Upper lobe of left lung (tissue), 6 donors: ENCODE data around the gene OSBPL5. TPM values are rescaled to one million over a fixed set of nuclear protein-coding genes. Genes with fewer than 3 reads are reported as not detected.

Experiments
- ATAC-seq, 2 donors: fragments of 200-7000 bp; cut with Tn5 transposase; one replicate each; pipeline ENCODE4 v1.9.1; 2022; ENCODE audit warnings: mild to moderate bottlenecking in 2 of 2, moderate library complexity in 2 of 2; ENCODE audit not compliant: low FRiP score in 2 of 2
- DNase-seq, 2 donors: peaks; one replicate each; pipeline ENCODE4 v3.0.0-alpha.2; 2019 to 2020
- H3K27ac ChIP-seq, 4 donors: fragments of 200-600 bp; sonication (generic); one replicate each; pipeline ENCODE4 v1.5.1; 2016 to 2019
- H3K27me3 ChIP-seq, 4 donors: fragments of 200-600 bp; sonication (generic); one replicate each; pipeline ENCODE4 v1.5.1; 2017 to 2019
- H3K36me3 ChIP-seq, 4 donors: fragments of 200-600 bp; sonication (generic); one replicate each; pipeline ENCODE4 v1.5.1; 2016 to 2019
- H3K4me1 ChIP-seq, 4 donors: fragments of 200-600 bp; sonication (generic); one replicate each; pipeline ENCODE4 v1.5.1; 2018 to 2019
- H3K4me3 ChIP-seq, 4 donors: fragments of 200-600 bp; sonication (generic); one replicate each; pipeline ENCODE4 v1.5.1; 2017 to 2019; ENCODE audit warnings: mild to moderate bottlenecking in 2 of 4, moderate library complexity in 1 of 4
- H3K9me3 ChIP-seq, 4 donors: fragments of 200-600 bp; sonication (generic); one replicate each; pipeline ENCODE4 v1.5.1; 2018 to 2019
- EP300 ChIP-seq, 4 donors: sonication (generic); formaldehyde crosslinking; IDR thresholded peaks; one replicate each; pipeline ENCODE4 v1.5.1; 2017; ENCODE audit warnings: antibody characterized with exemption in 4 of 4, control low read depth in 2 of 4
- POLR2A ChIP-seq, 4 donors: fragments of 450-650 bp; IDR thresholded peaks; one replicate each; pipeline ENCODE4 v1.5.1; 2016 to 2017; ENCODE audit warnings: antibody characterized with exemption in 4 of 4, mild to moderate bottlenecking in 2 of 4
- POLR2AphosphoS5 ChIP-seq, 2 donors: sonication (generic); formaldehyde crosslinking; IDR thresholded peaks; one replicate each; pipeline ENCODE4 v1.5.1; 2017; ENCODE audit warnings: antibody characterized with exemption in 2 of 2
- WGBS, 2 donors: methylation state at CpG; one replicate each; pipeline ENCODE4 v1.1.5; 2017 to 2018; 5-methylcytosine and 5-hydroxymethylcytosine counted together
- total RNA-seq, 6 donors: library from RNA; depleted of rRNA in 4 of 6; stranded (reverse); fragments of >200 nt in 4 of 6; gene quantifications; one replicate each; pipeline versions ENCODE4 v1.1.0 to v1.2.1, GENCODE V29; 2016 to 2021
- TF ChIP-seq, protein P1 (sequence below), 6 experiments: fragments of 450-650 bp in 4 of 6; fragments of 200-600 bp in 2 of 6; sonication (generic) in 2 of 6; IDR thresholded peaks; one replicate each; pipeline ENCODE4 v1.5.1; 2016 to 2019; ENCODE audit warnings: antibody characterized with exemption in 6 of 6
- donor health status: DM: no; HTN: no; CAD: no; lungs with moderate emphysema.
- donor health status: DM: no; HTN: yes; CAD: no; lungs with severe emphysema.

OSBPL5 gene
- total RNA-seq, 6 donors from 2014 or later: 23.4 to 66.9 (median 48.3) TPM

DNA sequence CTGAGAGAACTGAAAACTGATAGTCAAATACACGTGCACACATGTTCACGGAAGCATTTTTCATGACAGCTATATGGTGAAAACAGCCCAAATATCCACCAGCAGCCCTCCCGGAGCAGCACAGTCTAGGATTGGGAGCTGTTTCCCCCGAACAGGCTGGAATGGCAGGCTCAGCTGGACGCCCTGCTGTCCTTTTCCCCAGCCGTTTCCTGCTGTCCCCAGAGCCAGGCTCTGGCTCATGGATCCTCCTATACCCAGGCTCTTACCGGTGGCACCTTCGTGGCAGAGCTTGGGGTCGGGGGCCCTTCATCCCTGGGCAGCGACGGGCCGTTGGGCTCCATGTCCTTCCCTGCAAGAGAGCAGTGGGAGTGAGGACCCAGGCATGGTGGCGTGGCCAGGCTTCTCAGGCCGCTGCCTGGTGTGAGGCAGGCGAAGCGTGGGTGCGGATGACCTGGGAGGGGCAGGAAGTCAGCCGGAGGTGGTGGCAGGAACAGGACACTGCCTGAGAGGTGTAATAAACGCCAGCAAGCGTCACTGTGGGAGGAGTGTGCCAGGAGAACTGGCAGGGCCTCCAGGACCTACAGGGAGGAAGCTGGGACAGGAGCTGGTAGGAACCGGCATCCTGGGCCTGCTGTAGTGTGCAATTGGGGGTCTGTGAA lies 38.8 kb downstream of the OSBPL5 start:
- peaks cover 0 to 28% (median 15%) of the 10 kb centered on the region in 4 donors for H3K36me3 ChIP-seq
- 57 to 65% methylated on average over 17 to 21 of the region's 21 CpGs for WGBS, 2 donors
- peaks cover 17 to 47% (median 29%) of the 10 kb centered on the region in 4 donors for H3K4me1 ChIP-seq
- H3K27me3 ChIP-seq: no peaks in the 10 kb centered on the region
- H3K4me3 ChIP-seq: no peak overlapping the region
- peak overlapping the region; percentile 35 to 77 (median 61) for H3K27ac ChIP-seq
- DNase-seq (peak; percentile 59 to 73), ATAC-seq (peak in 1 of 2 donors; percentile 35)
- TF ChIP-seq POLR2AphosphoS5 (IDR thresholded peaks at IDR 0.05): peak; percentile 60 to 86
- TF ChIP-seq EP300 (IDR thresholded peaks at IDR 0.05): peak in 1 of 4 donors; percentile 61
- TF ChIP-seq POLR2A (IDR thresholded peaks at IDR 0.05): no peak
- TF ChIP-seq, protein P1, sequence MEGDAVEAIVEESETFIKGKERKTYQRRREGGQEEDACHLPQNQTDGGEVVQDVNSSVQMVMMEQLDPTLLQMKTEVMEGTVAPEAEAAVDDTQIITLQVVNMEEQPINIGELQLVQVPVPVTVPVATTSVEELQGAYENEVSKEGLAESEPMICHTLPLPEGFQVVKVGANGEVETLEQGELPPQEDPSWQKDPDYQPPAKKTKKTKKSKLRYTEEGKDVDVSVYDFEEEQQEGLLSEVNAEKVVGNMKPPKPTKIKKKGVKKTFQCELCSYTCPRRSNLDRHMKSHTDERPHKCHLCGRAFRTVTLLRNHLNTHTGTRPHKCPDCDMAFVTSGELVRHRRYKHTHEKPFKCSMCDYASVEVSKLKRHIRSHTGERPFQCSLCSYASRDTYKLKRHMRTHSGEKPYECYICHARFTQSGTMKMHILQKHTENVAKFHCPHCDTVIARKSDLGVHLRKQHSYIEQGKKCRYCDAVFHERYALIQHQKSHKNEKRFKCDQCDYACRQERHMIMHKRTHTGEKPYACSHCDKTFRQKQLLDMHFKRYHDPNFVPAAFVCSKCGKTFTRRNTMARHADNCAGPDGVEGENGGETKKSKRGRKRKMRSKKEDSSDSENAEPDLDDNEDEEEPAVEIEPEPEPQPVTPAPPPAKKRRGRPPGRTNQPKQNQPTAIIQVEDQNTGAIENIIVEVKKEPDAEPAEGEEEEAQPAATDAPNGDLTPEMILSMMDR (IDR thresholded peaks at IDR 0.05): no peak
- H3K9me3 ChIP-seq: no peaks in the 10 kb centered on the region

DNA sequence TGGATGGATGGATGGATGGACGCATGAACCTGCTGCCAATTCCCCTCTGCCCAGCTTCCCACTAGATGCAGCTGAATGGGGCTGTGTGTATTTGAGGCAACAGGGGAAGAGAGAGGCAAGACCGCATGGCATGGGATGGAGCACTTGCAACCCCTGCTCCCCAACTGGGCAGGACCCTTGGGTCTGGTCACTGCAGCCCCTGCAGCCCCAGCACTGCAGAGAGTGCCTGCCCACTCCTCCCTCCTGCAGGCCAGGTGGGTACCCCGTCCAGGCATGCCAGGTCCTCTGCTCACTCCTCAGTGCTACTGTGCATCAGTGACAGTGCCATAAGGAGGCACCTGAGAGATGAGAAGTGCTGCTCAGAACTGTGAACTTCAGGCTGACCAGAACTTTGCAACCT lies 40.3 kb downstream of the OSBPL5 start:
- DNase-seq (no peak), ATAC-seq (no peak)
- Histone ChIP-seq H3K4me3 (no peak overlapping the region), H3K27me3 (no peaks in the 10 kb centered on the region), H3K27ac (peak overlapping the region in 2 of 4 donors; percentile 43 to 65), H3K9me3 (no peaks in the 10 kb centered on the region), H3K36me3 (peaks cover 0 to 43% (median 27%) of the 10 kb centered on the region in 4 donors), H3K4me1 (peaks cover 17 to 47% (median 29%) of the 10 kb centered on the region in 4 donors)
- WGBS, 2 donors: 74 to 81% methylated on average over 3 of the region's 3 CpGs
- TF ChIP-seq EP300 (IDR thresholded peaks at IDR 0.05): no peak
- no peak for TF ChIP-seq POLR2A (IDR thresholded peaks at IDR 0.05)
- TF ChIP-seq, protein P1 (IDR thresholded peaks at IDR 0.05): no peak
- no peak for TF ChIP-seq POLR2AphosphoS5 (IDR thresholded peaks at IDR 0.05)

DNA sequence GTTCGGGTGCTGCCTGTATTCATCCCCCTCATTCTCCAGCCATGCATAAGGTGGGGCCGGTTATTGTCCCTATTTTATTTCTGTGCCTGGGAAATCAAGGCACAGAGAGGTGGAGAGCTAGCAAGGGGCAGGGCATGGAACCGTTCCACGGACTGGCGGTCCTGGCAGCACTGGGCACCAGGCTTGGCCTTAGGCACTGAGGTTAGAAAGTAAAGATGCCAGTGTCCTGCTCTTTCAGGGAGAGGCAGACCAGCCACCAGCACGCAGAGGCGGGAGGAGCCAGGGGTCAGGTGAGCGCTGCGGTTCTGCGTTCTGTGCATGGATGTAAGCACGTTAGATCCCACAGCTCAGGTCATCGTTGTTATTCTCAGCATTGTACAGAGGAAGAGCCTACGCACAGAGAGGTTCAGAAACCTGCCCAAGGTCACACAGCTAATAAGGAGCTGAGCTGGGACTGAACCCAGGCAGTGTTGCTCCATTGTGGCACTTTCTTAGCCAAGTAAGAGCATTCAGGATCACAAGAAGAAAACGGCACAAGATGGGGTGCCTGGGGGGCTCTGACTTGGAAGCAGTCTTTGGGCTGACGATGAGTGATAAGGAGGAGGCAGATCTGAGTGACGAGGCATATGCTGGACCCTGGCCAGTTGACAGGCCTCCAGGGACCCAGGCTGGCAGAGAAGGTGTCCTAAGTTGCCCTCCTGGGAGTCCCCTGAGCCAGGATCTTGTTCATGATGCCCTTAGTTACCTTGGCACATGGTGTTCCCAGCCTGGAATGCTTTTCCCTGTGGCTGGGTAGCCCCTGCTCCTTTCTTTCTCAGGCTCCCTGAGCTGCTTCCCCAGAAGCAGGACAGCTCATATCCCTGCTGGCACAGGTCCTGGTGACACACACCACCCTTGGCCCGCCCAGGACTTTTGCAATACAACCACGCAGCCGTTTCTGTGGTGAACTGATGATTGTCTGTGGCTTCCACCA lies 41.1 kb downstream of the OSBPL5 start:
- H3K36me3 ChIP-seq: peaks cover 0 to 51% (median 35%) of the 10 kb centered on the region in 4 donors

DNA sequence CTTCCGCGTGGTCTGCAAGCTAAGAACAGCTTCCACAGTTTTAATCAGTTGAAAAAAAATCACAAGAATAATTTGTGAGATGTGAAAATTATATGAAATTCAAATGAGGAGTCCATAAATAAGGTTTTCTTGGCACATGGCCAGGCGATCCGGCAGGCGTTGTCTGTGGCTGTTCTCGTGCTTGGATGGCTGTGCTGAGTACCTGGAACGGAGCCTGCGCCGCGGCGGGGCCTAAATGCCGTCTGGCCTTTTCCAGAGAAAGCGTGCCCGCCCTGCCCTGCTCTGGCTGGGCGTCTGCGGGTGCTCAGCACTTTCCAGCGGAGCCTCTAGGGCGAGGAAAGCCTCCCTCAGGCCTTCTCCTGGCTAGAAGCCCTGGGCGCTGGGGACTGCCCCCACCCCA lies 41.8 kb downstream of the OSBPL5 start:
- no peaks in the 10 kb centered on the region for H3K9me3 ChIP-seq
- peak in 1 of 2 donors; percentile 89 for DNase-seq
- no peak for TF ChIP-seq POLR2AphosphoS5 (IDR thresholded peaks at IDR 0.05)
- TF ChIP-seq EP300 (IDR thresholded peaks at IDR 0.05): no peak
- H3K27me3 ChIP-seq: no peaks in the 10 kb centered on the region
- 76 to 79% methylated on average over 11 to 12 of the region's 19 CpGs for WGBS, 2 donors
- peak in 1 of 2 donors; percentile 68 for ATAC-seq
- peaks cover 0 to 58% (median 35%) of the 10 kb centered on the region in 4 donors for H3K36me3 ChIP-seq
- H3K27ac ChIP-seq: peak overlapping the region in 2 of 4 donors; percentile 65 to 76
- H3K4me3 ChIP-seq: no peak overlapping the region
- peaks cover 17 to 47% (median 29%) of the 10 kb centered on the region in 4 donors for H3K4me1 ChIP-seq

More for the DNA sequence above, 41.1 kb downstream of the OSBPL5 start:
- no peak for TF ChIP-seq POLR2A (IDR thresholded peaks at IDR 0.05)
- peak in 2 of 4 donors; percentile 65 to 69 for TF ChIP-seq EP300 (IDR thresholded peaks at IDR 0.05)
- TF ChIP-seq POLR2AphosphoS5 (IDR thresholded peaks at IDR 0.05): peak; percentile 52 to 68
- Histone ChIP-seq H3K4me1 (peaks cover 17 to 47% (median 29%) of the 10 kb centered on the region in 4 donors), H3K27ac (peak overlapping the region in 3 of 4 donors; percentile 43 to 76 (median 65)), H3K4me3 (no peak overlapping the region), H3K27me3 (no peaks in the 10 kb centered on the region), H3K9me3 (no peaks in the 10 kb centered on the region)
- WGBS, 2 donors: 68 to 73% methylated on average over 14 to 19 of the region's 19 CpGs
- ATAC-seq (peak in 1 of 2 donors; percentile 89), DNase-seq (peak; percentile 60 to 79)

DNA sequence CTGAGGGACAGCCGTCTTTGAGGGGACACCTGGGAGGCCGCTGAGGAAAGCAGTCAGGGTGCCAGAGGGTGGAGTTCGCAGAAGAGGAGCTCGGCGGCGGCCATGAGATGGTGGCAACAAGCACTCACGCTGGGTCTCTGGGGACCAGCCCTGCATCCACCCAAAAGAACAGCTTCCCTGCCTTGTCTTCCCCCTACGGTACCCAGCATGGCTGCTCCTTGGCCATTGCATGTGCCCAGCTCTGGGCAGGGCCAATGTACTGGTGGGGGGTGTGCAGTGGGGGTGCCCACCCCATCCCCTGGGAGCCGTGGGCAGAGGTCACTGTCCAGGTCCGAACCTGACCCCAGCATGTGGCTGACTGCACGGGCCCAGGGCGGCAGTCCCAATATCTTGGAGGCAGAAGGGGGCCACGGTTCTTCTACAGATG lies 42.3 kb downstream of the OSBPL5 start:
- H3K4me3 ChIP-seq: no peak overlapping the region
- H3K4me1 ChIP-seq: peaks cover 17 to 47% (median 29%) of the 10 kb centered on the region in 4 donors
- peaks cover 0 to 58% (median 35%) of the 10 kb centered on the region in 4 donors for H3K36me3 ChIP-seq
- H3K27me3 ChIP-seq: no peaks in the 10 kb centered on the region
- ATAC-seq (no peak), DNase-seq (peak in 1 of 2 donors; percentile 41)
- WGBS, 2 donors: 94 to 96% methylated on average over 10 to 13 of the region's 13 CpGs
- no peaks in the 10 kb centered on the region for H3K9me3 ChIP-seq
- peak overlapping the region in 1 of 4 donors; percentile 65 for H3K27ac ChIP-seq
- no peak for TF ChIP-seq POLR2AphosphoS5 (IDR thresholded peaks at IDR 0.05)
- TF ChIP-seq, protein P1 (IDR thresholded peaks at IDR 0.05): no peak
- no peak for TF ChIP-seq EP300 (IDR thresholded peaks at IDR 0.05)
- no peak for TF ChIP-seq POLR2A (IDR thresholded peaks at IDR 0.05)
